Measurements from ENCODE around the gene TTLL5. TPM values are rescaled to one million over a fixed set of nuclear protein-coding genes. Genes with fewer than 3 reads are reported as not detected.

Gene TTLL5
- polyA plus RNA-seq, 1 of the 3 experiments (the other 2 are of a cell fraction), result 9.6 TPM

DNA sequence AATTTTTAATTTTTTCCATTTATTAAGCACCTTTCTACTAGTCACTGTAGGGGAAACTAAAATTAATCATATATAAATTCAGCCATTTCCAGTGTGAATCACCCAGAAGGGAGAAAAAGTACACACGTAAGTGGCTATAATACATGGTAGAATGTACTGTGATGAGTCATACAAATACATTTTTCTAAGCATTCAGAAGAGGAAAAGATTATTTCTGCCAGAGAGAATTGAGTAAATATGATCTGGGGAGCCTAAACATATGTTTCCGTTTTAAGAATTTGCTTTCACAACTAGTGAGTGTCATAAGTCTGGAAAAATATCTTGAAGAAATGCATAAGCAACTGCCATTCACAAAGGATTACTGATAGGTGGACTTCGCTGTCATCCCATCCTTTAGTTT is 218.0 kb downstream of the TTLL5 start:
- no peak overlapping the region for H2AFZ ChIP-seq (ENCODE audit: low read depth)
- no peak for DNase-seq
- H3K4me1 ChIP-seq (ENCODE audit: control insufficient read depth in 1 of 2, insufficient read depth in 2 of 2, low read depth in 1 of 2, low read length in 1 of 2), result peaks cover 9 to 67% of the 10 kb centered on the region in 2 experiments
- H3K4me2 ChIP-seq, result peak overlapping the region; percentile 11; the same call in 1 of the 2 replicates
- no peaks in the 10 kb centered on the region for H3K9me2 ChIP-seq
- WGBS (ENCODE audit: low lambda C conversion rate), result 29% methylated on average over 3 of the region's 3 CpGs
- no peaks in the 10 kb centered on the region for H3K9me3 ChIP-seq
- H4K20me1 ChIP-seq (ENCODE audit: insufficient read depth), result no peaks in the 10 kb centered on the region
- H3K9ac ChIP-seq, result peak overlapping the region; percentile 44; the same call in 1 of the 2 replicates
- peak overlapping the region; percentile 80 to 97 for H3K27ac ChIP-seq (ENCODE audit: low read depth in 2 of 2, low read length in 1 of 2)
- peaks cover 0 to 8% of the 10 kb centered on the region in 2 experiments for H3K36me3 ChIP-seq (replicated peaks in 1 of 2; ENCODE audit: control insufficient read depth in 1 of 2, insufficient read depth in 2 of 2, low read length in 1 of 2)
- no peaks in the 10 kb centered on the region for H3K27me3 ChIP-seq (ENCODE audit: insufficient read depth)
- ChIA-PET POLR2A (no interaction called here), CTCF (interaction anchor here (1.4 to 2.2 kb wide), 3 partner anchors 28 to 170 kb away, joined by 5 to 14 read pairs (median 7); no protein-coding TSS in a partner anchor)
- no peak overlapping the region for H3K4me3 ChIP-seq (ENCODE audit: low read depth in 2 of 2, low read length in 1 of 2)
- TF ChIP-seq EP300 (IDR thresholded peaks at IDR 0.05; ENCODE audit: borderline replicate concordance in 1 of 2, low read depth in 1 of 2, low read length in 1 of 2) (peak; percentile 16 to 72; a peak in 2 of 4 replicates), FOSL2 (IDR thresholded peaks at IDR 0.05; ENCODE audit: borderline replicate concordance, low read depth) (peak; percentile 95), YY1 (IDR thresholded peaks at IDR 0.05; ENCODE audit: low read depth) (peak; percentile 34; the same call in 1 of the 2 replicates), TCF12 (IDR thresholded peaks at IDR 0.05) (peak; percentile 94), MEF2A (IDR thresholded peaks at IDR 0.05; ENCODE audit: borderline replicate concordance, low read depth) (no peak), TEAD4 (IDR thresholded peaks at IDR 0.05; ENCODE audit: borderline replicate concordance, insufficient read depth) (peak; percentile 63; the same call in 1 of the 2 replicates), FOXM1 (IDR thresholded peaks at IDR 0.05; ENCODE audit: low read depth) (no peak), POLR2AphosphoS5 (IDR thresholded peaks at IDR 0.05; ENCODE audit: low read depth, low read length) (peak; percentile 32; the same call in 1 of the 2 replicates), NFIC (IDR thresholded peaks at IDR 0.05; ENCODE audit: borderline replicate concordance) (peak; percentile 67; the same call in 1 of the 2 replicates), TAF1 (IDR thresholded peaks at IDR 0.05; ENCODE audit: borderline replicate concordance, low read depth, low read length) (no peak), JUND (IDR thresholded peaks at IDR 0.05) (peak; percentile 90)
- TF ChIP-seq, protein P1, sequence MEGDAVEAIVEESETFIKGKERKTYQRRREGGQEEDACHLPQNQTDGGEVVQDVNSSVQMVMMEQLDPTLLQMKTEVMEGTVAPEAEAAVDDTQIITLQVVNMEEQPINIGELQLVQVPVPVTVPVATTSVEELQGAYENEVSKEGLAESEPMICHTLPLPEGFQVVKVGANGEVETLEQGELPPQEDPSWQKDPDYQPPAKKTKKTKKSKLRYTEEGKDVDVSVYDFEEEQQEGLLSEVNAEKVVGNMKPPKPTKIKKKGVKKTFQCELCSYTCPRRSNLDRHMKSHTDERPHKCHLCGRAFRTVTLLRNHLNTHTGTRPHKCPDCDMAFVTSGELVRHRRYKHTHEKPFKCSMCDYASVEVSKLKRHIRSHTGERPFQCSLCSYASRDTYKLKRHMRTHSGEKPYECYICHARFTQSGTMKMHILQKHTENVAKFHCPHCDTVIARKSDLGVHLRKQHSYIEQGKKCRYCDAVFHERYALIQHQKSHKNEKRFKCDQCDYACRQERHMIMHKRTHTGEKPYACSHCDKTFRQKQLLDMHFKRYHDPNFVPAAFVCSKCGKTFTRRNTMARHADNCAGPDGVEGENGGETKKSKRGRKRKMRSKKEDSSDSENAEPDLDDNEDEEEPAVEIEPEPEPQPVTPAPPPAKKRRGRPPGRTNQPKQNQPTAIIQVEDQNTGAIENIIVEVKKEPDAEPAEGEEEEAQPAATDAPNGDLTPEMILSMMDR (IDR thresholded peaks at IDR 0.05), result no peak
- TF ChIP-seq, protein P2, sequence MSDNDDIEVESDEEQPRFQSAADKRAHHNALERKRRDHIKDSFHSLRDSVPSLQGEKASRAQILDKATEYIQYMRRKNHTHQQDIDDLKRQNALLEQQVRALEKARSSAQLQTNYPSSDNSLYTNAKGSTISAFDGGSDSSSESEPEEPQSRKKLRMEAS (IDR thresholded peaks at IDR 0.05; ENCODE audit: low read depth), result peak; percentile 38; the same call in 1 of the 2 replicates
- TF ChIP-seq, protein P3, sequence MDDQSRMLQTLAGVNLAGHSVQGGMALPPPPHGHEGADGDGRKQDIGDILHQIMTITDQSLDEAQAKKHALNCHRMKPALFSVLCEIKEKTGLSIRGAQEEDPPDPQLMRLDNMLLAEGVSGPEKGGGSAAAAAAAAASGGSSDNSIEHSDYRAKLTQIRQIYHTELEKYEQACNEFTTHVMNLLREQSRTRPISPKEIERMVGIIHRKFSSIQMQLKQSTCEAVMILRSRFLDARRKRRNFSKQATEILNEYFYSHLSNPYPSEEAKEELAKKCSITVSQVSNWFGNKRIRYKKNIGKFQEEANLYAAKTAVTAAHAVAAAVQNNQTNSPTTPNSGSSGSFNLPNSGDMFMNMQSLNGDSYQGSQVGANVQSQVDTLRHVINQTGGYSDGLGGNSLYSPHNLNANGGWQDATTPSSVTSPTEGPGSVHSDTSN (IDR thresholded peaks at IDR 0.05), result peak; percentile 87
- peaks cover 48% of the 10 kb centered on the region for H3F3A ChIP-seq (replicated peaks; ENCODE audit: insufficient read depth)
- no peaks in the 10 kb centered on the region for H3K79me2 ChIP-seq (ENCODE audit: insufficient read depth)

DNA sequence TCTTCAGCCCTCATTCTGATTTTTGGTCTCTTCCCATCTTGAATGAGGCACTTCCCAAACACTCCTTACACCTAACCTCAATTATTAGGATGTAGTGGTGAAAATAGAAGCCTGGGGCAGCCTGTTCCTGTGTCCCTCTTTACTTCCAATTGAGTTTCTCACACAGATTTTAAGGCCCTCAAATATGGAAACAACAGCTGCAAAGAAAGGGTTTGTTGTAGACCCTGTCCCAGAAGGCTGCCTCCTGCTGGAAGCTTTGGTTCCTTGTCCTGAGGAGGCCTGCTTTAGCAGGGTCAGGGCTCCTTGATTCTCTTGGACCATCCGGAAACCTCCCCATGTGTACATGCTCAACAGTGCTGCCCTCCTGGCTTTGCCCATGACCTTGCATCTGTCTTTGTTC is 219.5 kb downstream of the TTLL5 start:
- no peak for TF ChIP-seq MXI1 (IDR thresholded peaks at IDR 0.05; ENCODE audit: low read depth, low read length)
- TF ChIP-seq, protein P1 (IDR thresholded peaks at IDR 0.05), result peak; percentile 25
- Histone ChIP-seq H3K9me3 (no peaks in the 10 kb centered on the region), H3K36me3 (replicated peaks in 1 of 2; ENCODE audit: control insufficient read depth in 1 of 2, insufficient read depth in 2 of 2, low read length in 1 of 2) (peaks cover 0 to 8% of the 10 kb centered on the region in 2 experiments), H3K9me2 (no peaks in the 10 kb centered on the region), H3K27ac (ENCODE audit: low read depth in 2 of 2, low read length in 1 of 2) (peak overlapping the region in 1 of 2 experiments; percentile 97; a peak in 1 of 4 replicates), H3K4me1 (ENCODE audit: control insufficient read depth in 1 of 2, insufficient read depth in 2 of 2, low read depth in 1 of 2, low read length in 1 of 2) (peaks cover 9 to 71% of the 10 kb centered on the region in 2 experiments), H3F3A (replicated peaks; ENCODE audit: insufficient read depth) (peaks cover 59% of the 10 kb centered on the region), H3K4me3 (ENCODE audit: low read depth in 2 of 2, low read length in 1 of 2) (no peak overlapping the region), H4K20me1 (ENCODE audit: insufficient read depth) (no peaks in the 10 kb centered on the region), H3K9ac (no peak overlapping the region), H3K27me3 (ENCODE audit: insufficient read depth) (no peaks in the 10 kb centered on the region), H3K4me2 (no peak overlapping the region), H2AFZ (ENCODE audit: low read depth) (no peak overlapping the region), H3K79me2 (ENCODE audit: insufficient read depth) (no peaks in the 10 kb centered on the region)
- POLR2A ChIA-PET, result no interaction called here
- no peak for DNase-seq
- CTCF ChIA-PET, result interaction anchor here (0.6 to 2.2 kb wide), 8 partner anchors 17 to 172 kb away, joined by 3 to 14 read pairs (median 4); no protein-coding TSS in a partner anchor
- 100% methylated on average over 1 of the region's 1 CpG for WGBS (ENCODE audit: low lambda C conversion rate)

All from SK-N-SH (cell line).